Tibial artery (tissue), 4 donors: ENCODE results near the gene CACTIN.

Source experiments
- DNase-seq, 2 donors: peaks; one replicate each; pipeline ENCODE4 v3.0.0-alpha.2; 2019
- H3K27ac ChIP-seq, 2 donors: fragments of 200-600 bp; sonication (generic) in 1 of 2; 1 replicate in 1 of 2; 2 replicates in 1 of 2; pipeline ENCODE4 v1.5.1; 2018 to 2019; ENCODE audit warnings: mild to moderate bottlenecking in 1 of 2
- H3K27me3 ChIP-seq, 2 donors: fragments of 200-600 bp; sonication (generic) in 1 of 2; one replicate each; pipeline versions ENCODE4 v1.5.1 to v1.6.0; 2016 to 2019
- H3K36me3 ChIP-seq, 3 donors: fragments of 200-600 bp; sonication (generic) in 2 of 3; one replicate each; pipeline ENCODE4 v1.5.1; 2016 to 2019; ENCODE audit warnings: mild to moderate bottlenecking in 2 of 3
- H3K4me1 ChIP-seq, 4 donors: fragments of 200-600 bp; sonication (generic) in 2 of 4; 1 replicate in 3 of 4; 2 replicates in 1 of 4; pipeline ENCODE4 v1.5.1; 2016 to 2019
- H3K4me3 ChIP-seq, 2 donors: fragments of 200-600 bp; sonication (generic) in 1 of 2; 1 replicate in 1 of 2; 2 replicates in 1 of 2; pipeline ENCODE4 v1.5.1; 2018 to 2019; ENCODE audit warnings: mild to moderate bottlenecking in 2 of 2
- H3K9me3 ChIP-seq, 3 donors: fragments of 200-600 bp; sonication (generic) in 1 of 3; one replicate each; pipeline ENCODE4 v1.5.1; 2016 to 2019
- intact Hi-C: fragments of 100-400 bp; cut with DNase I; formaldehyde crosslinking; loops from one replicate; pipeline ENCODE4 v1.15.0; 2023; ENCODE audit warnings: low total_unique reads
- TF ChIP-seq, protein P1 (sequence below), 2 experiments: fragments of 200-600 bp in 1 of 2; fragments of 450-650 bp in 1 of 2; IDR thresholded peaks; one replicate each; pipeline ENCODE4 v1.5.1; 2017 to 2019; ENCODE audit warnings: antibody characterized with exemption in 2 of 2, mild to moderate bottlenecking in 1 of 2, moderate library complexity in 1 of 2

CACTIN gene

DNA sequence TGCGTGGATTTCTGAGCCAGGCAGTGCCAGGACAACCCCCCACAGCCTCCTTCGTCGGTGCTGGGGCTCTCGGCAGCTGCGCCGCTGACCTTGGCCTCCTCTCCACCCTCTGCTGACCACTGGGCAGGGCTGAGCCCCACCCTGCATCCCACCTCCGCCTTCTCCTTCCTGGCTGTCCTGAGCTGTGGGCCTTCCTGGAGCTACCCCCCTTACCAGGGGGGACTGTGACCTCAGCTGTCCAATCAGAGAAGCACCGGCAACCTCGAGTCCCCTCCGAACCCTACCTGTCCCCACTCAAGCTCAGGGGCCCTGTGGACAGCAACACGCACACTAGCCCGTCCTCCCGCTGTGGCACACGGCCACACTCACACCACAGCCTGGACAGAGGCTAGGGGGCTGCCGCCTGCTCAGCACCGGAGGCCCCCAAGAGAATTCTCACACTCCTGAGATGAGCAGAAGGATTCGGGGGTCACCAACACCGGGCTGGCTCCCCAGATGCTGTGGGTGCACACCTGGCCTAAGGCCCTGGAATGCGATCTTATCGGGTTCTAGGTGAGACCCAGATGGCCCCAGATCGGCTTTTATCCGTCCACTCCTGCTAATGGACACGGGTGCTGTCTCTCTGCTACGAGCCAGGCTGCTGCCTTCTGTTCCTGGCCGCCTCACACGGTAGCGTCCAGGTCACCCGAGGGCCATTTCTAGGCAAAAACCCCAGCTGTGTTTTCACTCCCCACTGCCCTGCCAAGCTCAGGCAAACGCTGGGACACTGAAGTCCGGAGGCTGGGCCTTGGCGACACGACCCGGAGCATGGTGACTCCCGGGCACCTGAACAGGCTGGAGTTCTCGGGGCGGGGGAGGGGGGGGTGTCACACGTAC is 32.5 kb upstream of the CACTIN start:
- no peak overlapping the region for H3K27ac ChIP-seq
- peaks cover 70 to 93% (median 86%) of the 10 kb centered on the region in 3 donors for H3K36me3 ChIP-seq
- no peaks in the 10 kb centered on the region for H3K4me1 ChIP-seq
- TF ChIP-seq, protein P1, sequence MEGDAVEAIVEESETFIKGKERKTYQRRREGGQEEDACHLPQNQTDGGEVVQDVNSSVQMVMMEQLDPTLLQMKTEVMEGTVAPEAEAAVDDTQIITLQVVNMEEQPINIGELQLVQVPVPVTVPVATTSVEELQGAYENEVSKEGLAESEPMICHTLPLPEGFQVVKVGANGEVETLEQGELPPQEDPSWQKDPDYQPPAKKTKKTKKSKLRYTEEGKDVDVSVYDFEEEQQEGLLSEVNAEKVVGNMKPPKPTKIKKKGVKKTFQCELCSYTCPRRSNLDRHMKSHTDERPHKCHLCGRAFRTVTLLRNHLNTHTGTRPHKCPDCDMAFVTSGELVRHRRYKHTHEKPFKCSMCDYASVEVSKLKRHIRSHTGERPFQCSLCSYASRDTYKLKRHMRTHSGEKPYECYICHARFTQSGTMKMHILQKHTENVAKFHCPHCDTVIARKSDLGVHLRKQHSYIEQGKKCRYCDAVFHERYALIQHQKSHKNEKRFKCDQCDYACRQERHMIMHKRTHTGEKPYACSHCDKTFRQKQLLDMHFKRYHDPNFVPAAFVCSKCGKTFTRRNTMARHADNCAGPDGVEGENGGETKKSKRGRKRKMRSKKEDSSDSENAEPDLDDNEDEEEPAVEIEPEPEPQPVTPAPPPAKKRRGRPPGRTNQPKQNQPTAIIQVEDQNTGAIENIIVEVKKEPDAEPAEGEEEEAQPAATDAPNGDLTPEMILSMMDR (IDR thresholded peaks at IDR 0.05): no peak
- intact Hi-C loops: no loop called here
- no peak overlapping the region for H3K4me3 ChIP-seq
- no peaks in the 10 kb centered on the region for H3K27me3 ChIP-seq
- H3K9me3 ChIP-seq: no peaks in the 10 kb centered on the region
- no peak for DNase-seq

DNA sequence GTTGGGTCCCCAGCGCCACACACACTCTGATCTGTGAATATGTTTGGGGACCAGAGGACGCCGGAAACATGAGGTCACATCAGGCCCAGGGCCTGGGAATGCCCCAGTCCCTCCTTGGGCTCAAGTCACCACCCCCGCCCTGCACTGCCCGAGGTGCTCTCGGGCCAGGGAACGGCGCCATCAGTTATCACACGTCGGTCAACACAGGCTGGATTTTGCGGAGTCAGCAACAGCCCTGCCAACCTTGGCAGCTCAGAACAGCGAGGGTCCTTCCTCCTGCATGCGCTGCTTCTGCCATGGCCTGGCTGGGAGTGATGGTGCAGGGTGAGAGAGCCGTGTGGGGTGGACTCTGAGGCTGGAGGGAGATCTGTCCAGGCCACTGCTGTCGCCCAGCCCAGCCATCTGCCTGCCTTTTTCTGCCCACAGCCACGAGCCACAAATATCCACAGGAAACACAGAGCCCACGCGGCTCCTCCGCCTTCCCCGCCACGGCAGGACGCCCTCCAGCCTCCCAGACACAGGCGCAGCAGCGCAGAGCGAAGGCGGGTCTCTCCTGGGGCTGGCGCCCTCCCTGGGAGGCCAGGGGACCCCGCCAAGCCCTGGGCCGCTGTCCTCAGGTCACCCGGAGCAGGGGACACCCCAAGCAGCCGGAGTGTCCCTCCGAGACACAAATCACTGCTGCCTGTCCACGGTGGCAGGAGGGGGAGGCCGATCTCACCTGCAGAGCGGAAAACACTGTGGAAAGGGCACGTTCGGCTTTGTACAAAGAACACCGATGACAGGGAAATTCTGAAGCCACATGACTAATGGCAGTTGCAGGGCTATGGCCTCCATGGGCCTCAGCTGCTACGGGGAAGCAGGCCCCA is 31.6 kb upstream of the CACTIN start:
- DNase-seq: no peak
- TF ChIP-seq, protein P1 (IDR thresholded peaks at IDR 0.05): no peak
- Histone ChIP-seq H3K4me1 (no peaks in the 10 kb centered on the region), H3K4me3 (no peak overlapping the region), H3K27me3 (no peaks in the 10 kb centered on the region), H3K27ac (no peak overlapping the region), H3K9me3 (no peaks in the 10 kb centered on the region), H3K36me3 (peaks cover 71 to 93% (median 86%) of the 10 kb centered on the region in 3 donors)
- intact Hi-C loops: no loop called here

DNA sequence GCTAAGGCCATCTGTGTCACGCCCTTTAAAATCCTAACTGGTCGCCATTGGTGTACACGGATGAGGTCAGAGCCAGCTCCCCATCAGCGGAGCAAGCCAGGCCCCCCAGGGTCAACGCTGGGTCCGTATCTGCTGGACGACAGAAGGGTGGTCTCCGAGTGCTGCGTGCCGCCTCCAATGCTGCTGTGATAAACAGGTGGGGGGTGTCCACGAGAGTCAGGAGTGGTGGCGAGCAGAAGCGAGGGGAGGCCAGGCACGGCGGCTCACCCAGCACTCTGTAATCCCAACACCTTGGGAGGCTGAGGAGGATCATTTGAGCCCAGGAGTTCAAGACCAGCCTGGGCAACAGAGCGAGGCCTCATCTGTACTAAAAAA is 30.8 kb upstream of the CACTIN start:
- Histone ChIP-seq H3K4me3 (no peak overlapping the region), H3K27ac (no peak overlapping the region), H3K36me3 (peaks cover 72 to 93% (median 88%) of the 10 kb centered on the region in 3 donors), H3K4me1 (no peaks in the 10 kb centered on the region), H3K27me3 (no peaks in the 10 kb centered on the region), H3K9me3 (no peaks in the 10 kb centered on the region)
- DNase-seq: no peak
- TF ChIP-seq, protein P1 (IDR thresholded peaks at IDR 0.05): no peak
- intact Hi-C loops: no loop called here

DNA sequence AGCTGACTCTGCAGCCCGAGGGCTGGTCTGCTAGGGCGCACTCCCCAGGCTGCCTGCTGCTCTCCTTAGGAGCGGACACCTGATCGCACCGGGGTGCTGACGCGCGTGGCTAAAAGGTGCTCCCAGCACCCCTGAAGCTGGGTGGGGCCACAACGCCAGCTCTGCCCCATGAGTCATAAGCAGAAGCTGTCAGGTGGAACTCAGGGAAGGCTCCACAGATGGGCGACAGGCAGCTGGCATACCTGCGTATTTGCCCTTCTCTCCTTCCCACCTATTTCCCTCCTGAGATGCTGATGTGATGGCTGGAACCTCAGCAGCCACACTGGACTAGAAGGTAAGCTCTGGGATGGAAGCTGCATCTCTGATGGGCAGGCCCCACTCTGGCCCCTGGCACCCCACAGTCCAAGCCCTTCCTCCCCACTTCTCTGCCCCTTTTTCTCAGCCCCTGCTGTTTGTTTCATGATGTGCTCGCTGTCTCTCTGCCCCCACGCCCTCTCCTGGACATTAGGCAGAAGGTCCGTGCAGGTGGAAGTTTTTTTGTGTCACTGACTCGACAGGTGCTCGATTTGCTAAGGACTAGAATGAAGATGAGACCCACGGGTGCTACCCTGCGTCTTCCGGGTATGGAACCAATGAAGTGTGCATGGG is 30.3 kb upstream of the CACTIN start:
- intact Hi-C loops: no loop called here
- H3K27ac ChIP-seq: no peak overlapping the region
- no peaks in the 10 kb centered on the region for H3K9me3 ChIP-seq

More for the DNA sequence above, 30.3 kb upstream of the CACTIN start:
- TF ChIP-seq, protein P1 (IDR thresholded peaks at IDR 0.05): no peak
- Histone ChIP-seq H3K36me3 (peaks cover 77 to 93% (median 88%) of the 10 kb centered on the region in 3 donors), H3K4me1 (no peaks in the 10 kb centered on the region), H3K4me3 (no peak overlapping the region), H3K27me3 (no peaks in the 10 kb centered on the region)
- DNase-seq: no peak
